ENCODE measurements around the gene RPS19.

DNA sequence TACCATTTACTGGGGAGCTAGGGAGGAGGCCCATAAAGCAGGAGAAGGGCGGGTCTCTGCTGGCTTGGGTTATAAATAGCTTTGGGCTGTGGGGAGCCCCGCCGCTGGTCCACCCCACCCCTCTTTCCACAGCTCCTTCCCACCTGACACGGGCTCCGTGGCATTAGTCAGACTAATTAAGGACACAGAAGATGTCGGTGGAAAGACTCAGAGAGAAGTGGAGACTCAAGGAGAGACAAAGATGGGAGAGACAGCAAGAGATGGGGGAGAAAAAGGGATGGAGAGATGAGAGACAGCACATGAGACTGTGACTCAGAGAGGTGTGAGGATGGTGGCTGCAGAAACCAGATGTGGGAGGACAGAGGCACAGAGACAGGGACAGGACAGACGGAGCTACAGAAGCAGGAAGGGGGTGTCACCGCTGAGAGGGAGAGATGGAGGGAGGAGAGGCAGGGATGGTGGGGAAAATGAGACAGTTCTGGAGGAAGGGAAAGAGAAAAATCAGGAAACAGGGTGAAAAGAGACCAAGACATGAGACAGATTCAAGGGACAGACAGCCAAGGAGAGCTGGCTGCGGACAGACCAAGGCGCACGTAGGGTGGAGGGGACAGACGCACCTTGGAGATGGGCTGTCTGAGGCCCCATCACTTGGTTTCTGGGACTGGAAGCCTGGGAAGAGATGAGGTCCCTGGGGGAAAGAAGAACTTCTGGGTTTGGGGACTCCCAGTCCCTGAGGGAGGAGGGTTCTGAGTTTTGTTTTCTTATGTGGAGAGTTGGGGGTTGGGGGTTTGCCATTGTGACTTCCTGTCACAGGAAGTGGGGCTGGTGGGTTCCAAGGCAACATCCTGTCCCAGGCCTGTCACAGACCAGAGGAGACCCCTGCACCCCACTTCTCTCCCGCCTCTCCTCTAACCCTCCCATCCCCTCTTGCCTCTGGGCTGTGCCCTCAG is 27.0 kb downstream of the RPS19 start:
- no peak for TF ChIP-seq CTCF (IDR thresholded peaks at IDR 0.05)
- TF ChIP-seq POLR2A (IDR thresholded peaks at IDR 0.05) = no peak

Data from testis (tissue), 2 donors.